ENCODE results near the gene SLC50A1.

- TF ChIP-seq CTCF (IDR thresholded peaks at IDR 0.05; ENCODE audit: poor library complexity) (no peak), EZH2phosphoT487 (IDR thresholded peaks at IDR 0.05; ENCODE audit: low read depth, severe bottlenecking, unreplicated experiment) (no peak)
These were observed 1.1 kb downstream of the SLC50A1 start for GRCh38 chr1:155136748-155137147.
